ENCODE measurements around the gene DGCR6L. TPM values are rescaled to one million over a fixed set of nuclear protein-coding genes. Genes with fewer than 3 reads are reported as not detected.
A peak's percentile ranks its signal among the peaks of the same experiment; 100 is the strongest.
"Not testable (repeated sequence)": the region's sequence is repeated elsewhere in the genome, so short reads cannot be mapped to it uniquely, and the experiment has no call there.

Gene DGCR6L
- 10 to 100 TPM; 28.4 to 94.0 TPM for total RNA-seq
- polyA plus RNA-seq (ENCODE audit: insufficient read length in 2 of 2), result 10 to 100 TPM; 82.3 to 89.8 TPM
- long read RNA-seq, donor 1, transcript DGCR6L-201 (5 exons, 1,154 nt), result major isoform, 82 of 112 reads
- long read RNA-seq, donor 1, partial matches to known transcripts, result 22 of 112 reads
- long read RNA-seq, donor 1, other reads (novel, unspliced or antisense), result 5 of 112 reads
- long read RNA-seq, donor 2, transcript DGCR6L-201 (5 exons, 1,154 nt), result major isoform, 24 of 31 reads
- long read RNA-seq, donor 2, partial matches to known transcripts, result 6 of 31 reads
- long read RNA-seq, donor 2, other reads (novel, unspliced or antisense), result 0 of 31 reads
- long read RNA-seq, donor 3, transcript DGCR6L-201 (5 exons, 1,154 nt), result major isoform, 27 of 29 reads
- long read RNA-seq, donor 3, partial matches to known transcripts, result 0 of 29 reads
- long read RNA-seq, donor 3, other reads (novel, unspliced or antisense), result 0 of 29 reads
- long read RNA-seq, donor 4, transcript DGCR6L-201 (5 exons, 1,154 nt), result major isoform, 103 of 159 reads
- long read RNA-seq, donor 4, partial matches to known transcripts, result 44 of 159 reads
- long read RNA-seq, donor 4, other reads (novel, unspliced or antisense), result 8 of 159 reads

- WGBS (ENCODE audit: insufficient coverage), result under 1% methylated on average over 98 of the region's 98 CpGs
Observed at GRCh38 chr22:20319745-20320658, at the start of gene DGCR6L. DGCR6L (minus strand) TSS chr22:20320060; CDS start chr22:20319988, 72 bp downstream.

GRCh38 chr22:20368875-20369274 lies 49.0 kb upstream of the DGCR6L start:
- H3K27me3 ChIP-seq (ENCODE audit: control insufficient read depth, insufficient read depth, low read length); H3K4me3 ChIP-seq (ENCODE audit: low read depth, low read length); DNase-seq (ENCODE audit: low read depth in 4 of 6, low spot score in 6 of 6); H3K36me3 ChIP-seq (ENCODE audit: control insufficient read depth, insufficient read depth, low read length); H3K9me3 ChIP-seq (ENCODE audit: control insufficient read depth, insufficient read depth, low read length); H3K27ac ChIP-seq (ENCODE audit: low read depth, low read length); H3K4me1 ChIP-seq (ENCODE audit: control insufficient read depth, insufficient read depth, low read length): not testable (repeated sequence)
- whole genome bisulfite sequencing (ENCODE audit: insufficient coverage), result 97% methylated on average over 4 of the region's 9 CpGs

More at GRCh38 chr22:20319745-20320658, at the start of gene DGCR6L:
- no peaks in the 10 kb centered on the region for H3K9me3 ChIP-seq (ENCODE audit: control insufficient read depth, insufficient read depth, low read length)
- peak within 1 kb of the TSS; percentile 72 for H3K4me3 ChIP-seq (ENCODE audit: low read depth, low read length)
- peaks cover 20% of the 10 kb centered on the region for H3K36me3 ChIP-seq (ENCODE audit: control insufficient read depth, insufficient read depth, low read length)
- peak; percentile 74 to 98 (median 92) for DNase-seq (ENCODE audit: low read depth in 4 of 6, low spot score in 6 of 6)
- H3K27me3 ChIP-seq (ENCODE audit: control insufficient read depth, insufficient read depth, low read length), result no peaks in the 10 kb centered on the region
- H3K4me1 ChIP-seq (ENCODE audit: control insufficient read depth, insufficient read depth, low read length), result peaks cover 42% of the 10 kb centered on the region
- peak within 1 kb of the TSS; percentile 47 for H3K27ac ChIP-seq (ENCODE audit: low read depth, low read length)

GRCh38 chr22:20366841-20367240 lies 47.0 kb upstream of the DGCR6L start:
- H3K27me3 ChIP-seq (ENCODE audit: control insufficient read depth, insufficient read depth, low read length); H3K9me3 ChIP-seq (ENCODE audit: control insufficient read depth, insufficient read depth, low read length); DNase-seq (ENCODE audit: low read depth in 4 of 6, low spot score in 6 of 6); H3K36me3 ChIP-seq (ENCODE audit: control insufficient read depth, insufficient read depth, low read length); H3K4me1 ChIP-seq (ENCODE audit: control insufficient read depth, insufficient read depth, low read length); H3K4me3 ChIP-seq (ENCODE audit: low read depth, low read length); H3K27ac ChIP-seq (ENCODE audit: low read depth, low read length): not testable (repeated sequence)
- 89% methylated on average over 6 of the region's 9 CpGs for WGBS (ENCODE audit: insufficient coverage)

- DNase-seq (ENCODE audit: low read depth in 4 of 6, low spot score in 6 of 6), result not testable (repeated sequence)
- WGBS (ENCODE audit: insufficient coverage), result 80% methylated on average over 1 of the region's 11 CpGs
Observed at GRCh38 chr22:20364335-20365260, 44.7 kb upstream of the DGCR6L start.

DNA sequence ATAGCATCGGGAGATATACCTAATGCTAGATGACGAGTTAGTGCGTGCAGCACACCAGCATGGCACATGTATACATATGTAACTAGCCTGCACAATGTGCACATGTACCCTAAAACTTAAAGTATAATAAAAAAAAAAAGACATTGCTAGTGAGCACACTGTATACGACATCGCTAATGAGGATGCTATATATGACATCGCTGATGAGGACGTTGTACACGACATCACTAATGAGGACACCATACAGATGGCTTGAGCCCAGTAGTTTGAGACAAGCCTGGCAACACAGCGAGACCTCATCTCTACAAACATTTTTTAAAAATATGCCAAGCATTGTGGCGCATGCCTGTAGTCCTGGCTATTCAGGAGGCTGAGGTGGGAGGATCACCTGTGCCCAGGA lies 42.5 kb upstream of the DGCR6L start:
- H3K27ac ChIP-seq (ENCODE audit: low read depth, low read length); H3K36me3 ChIP-seq (ENCODE audit: control insufficient read depth, insufficient read depth, low read length); H3K27me3 ChIP-seq (ENCODE audit: control insufficient read depth, insufficient read depth, low read length); H3K4me1 ChIP-seq (ENCODE audit: control insufficient read depth, insufficient read depth, low read length); DNase-seq (ENCODE audit: low read depth in 4 of 6, low spot score in 6 of 6); H3K4me3 ChIP-seq (ENCODE audit: low read depth, low read length); H3K9me3 ChIP-seq (ENCODE audit: control insufficient read depth, insufficient read depth, low read length): not testable (repeated sequence)
- 93% methylated on average over 5 of the region's 10 CpGs for WGBS (ENCODE audit: insufficient coverage)

More at GRCh38 chr22:20364335-20365260, 44.7 kb upstream of the DGCR6L start:
- H3K9me3 ChIP-seq (ENCODE audit: control insufficient read depth, insufficient read depth, low read length); H3K36me3 ChIP-seq (ENCODE audit: control insufficient read depth, insufficient read depth, low read length); H3K27ac ChIP-seq (ENCODE audit: low read depth, low read length); H3K4me3 ChIP-seq (ENCODE audit: low read depth, low read length); H3K27me3 ChIP-seq (ENCODE audit: control insufficient read depth, insufficient read depth, low read length); H3K4me1 ChIP-seq (ENCODE audit: control insufficient read depth, insufficient read depth, low read length): not testable (repeated sequence)

GRCh38 chr22:20361752-20362229 lies 41.9 kb upstream of the DGCR6L start:
- not testable (repeated sequence) for DNase-seq (ENCODE audit: low read depth in 4 of 6, low spot score in 6 of 6); H3K27ac ChIP-seq (ENCODE audit: low read depth, low read length); H3K4me1 ChIP-seq (ENCODE audit: control insufficient read depth, insufficient read depth, low read length); H3K9me3 ChIP-seq (ENCODE audit: control insufficient read depth, insufficient read depth, low read length); H3K36me3 ChIP-seq (ENCODE audit: control insufficient read depth, insufficient read depth, low read length); H3K4me3 ChIP-seq (ENCODE audit: low read depth, low read length); H3K27me3 ChIP-seq (ENCODE audit: control insufficient read depth, insufficient read depth, low read length)
- 95% methylated on average over 47 of the region's 54 CpGs for WGBS (ENCODE audit: insufficient coverage)

GRCh38 chr22:20360866-20361751 lies 41.2 kb upstream of the DGCR6L start:
- H3K36me3 ChIP-seq (ENCODE audit: control insufficient read depth, insufficient read depth, low read length); H3K9me3 ChIP-seq (ENCODE audit: control insufficient read depth, insufficient read depth, low read length); H3K27me3 ChIP-seq (ENCODE audit: control insufficient read depth, insufficient read depth, low read length); DNase-seq (ENCODE audit: low read depth in 4 of 6, low spot score in 6 of 6); H3K4me1 ChIP-seq (ENCODE audit: control insufficient read depth, insufficient read depth, low read length); H3K4me3 ChIP-seq (ENCODE audit: low read depth, low read length); H3K27ac ChIP-seq (ENCODE audit: low read depth, low read length): not testable (repeated sequence)
- 93% methylated on average over 79 of the region's 145 CpGs for WGBS (ENCODE audit: insufficient coverage)

GRCh38 chr22:20360261-20360660 lies 40.4 kb upstream of the DGCR6L start:
- H3K27me3 ChIP-seq (ENCODE audit: control insufficient read depth, insufficient read depth, low read length); H3K4me1 ChIP-seq (ENCODE audit: control insufficient read depth, insufficient read depth, low read length); H3K36me3 ChIP-seq (ENCODE audit: control insufficient read depth, insufficient read depth, low read length); DNase-seq (ENCODE audit: low read depth in 4 of 6, low spot score in 6 of 6); H3K27ac ChIP-seq (ENCODE audit: low read depth, low read length); H3K9me3 ChIP-seq (ENCODE audit: control insufficient read depth, insufficient read depth, low read length); H3K4me3 ChIP-seq (ENCODE audit: low read depth, low read length): not testable (repeated sequence)
- 93% methylated on average over 51 of the region's 60 CpGs for whole genome bisulfite sequencing (ENCODE audit: insufficient coverage)
